NAMALWA (cell line): ENCODE measurements around the gene GGT7.
A peak's percentile ranks its signal among the peaks of the same experiment; 100 is the strongest.
"Not testable (repeated sequence)": the region's sequence is repeated elsewhere in the genome, so short reads cannot be mapped to it uniquely, and the experiment has no call there.

Source experiments
- DNase-seq: peaks from one replicate; pipeline ENCODE4 v3.0.0-alpha.2; 2015; ENCODE audit warnings: low spot score

The GGT7 gene, protein sequence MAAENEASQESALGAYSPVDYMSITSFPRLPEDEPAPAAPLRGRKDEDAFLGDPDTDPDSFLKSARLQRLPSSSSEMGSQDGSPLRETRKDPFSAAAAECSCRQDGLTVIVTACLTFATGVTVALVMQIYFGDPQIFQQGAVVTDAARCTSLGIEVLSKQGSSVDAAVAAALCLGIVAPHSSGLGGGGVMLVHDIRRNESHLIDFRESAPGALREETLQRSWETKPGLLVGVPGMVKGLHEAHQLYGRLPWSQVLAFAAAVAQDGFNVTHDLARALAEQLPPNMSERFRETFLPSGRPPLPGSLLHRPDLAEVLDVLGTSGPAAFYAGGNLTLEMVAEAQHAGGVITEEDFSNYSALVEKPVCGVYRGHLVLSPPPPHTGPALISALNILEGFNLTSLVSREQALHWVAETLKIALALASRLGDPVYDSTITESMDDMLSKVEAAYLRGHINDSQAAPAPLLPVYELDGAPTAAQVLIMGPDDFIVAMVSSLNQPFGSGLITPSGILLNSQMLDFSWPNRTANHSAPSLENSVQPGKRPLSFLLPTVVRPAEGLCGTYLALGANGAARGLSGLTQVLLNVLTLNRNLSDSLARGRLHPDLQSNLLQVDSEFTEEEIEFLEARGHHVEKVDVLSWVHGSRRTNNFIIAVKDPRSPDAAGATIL

DNA sequence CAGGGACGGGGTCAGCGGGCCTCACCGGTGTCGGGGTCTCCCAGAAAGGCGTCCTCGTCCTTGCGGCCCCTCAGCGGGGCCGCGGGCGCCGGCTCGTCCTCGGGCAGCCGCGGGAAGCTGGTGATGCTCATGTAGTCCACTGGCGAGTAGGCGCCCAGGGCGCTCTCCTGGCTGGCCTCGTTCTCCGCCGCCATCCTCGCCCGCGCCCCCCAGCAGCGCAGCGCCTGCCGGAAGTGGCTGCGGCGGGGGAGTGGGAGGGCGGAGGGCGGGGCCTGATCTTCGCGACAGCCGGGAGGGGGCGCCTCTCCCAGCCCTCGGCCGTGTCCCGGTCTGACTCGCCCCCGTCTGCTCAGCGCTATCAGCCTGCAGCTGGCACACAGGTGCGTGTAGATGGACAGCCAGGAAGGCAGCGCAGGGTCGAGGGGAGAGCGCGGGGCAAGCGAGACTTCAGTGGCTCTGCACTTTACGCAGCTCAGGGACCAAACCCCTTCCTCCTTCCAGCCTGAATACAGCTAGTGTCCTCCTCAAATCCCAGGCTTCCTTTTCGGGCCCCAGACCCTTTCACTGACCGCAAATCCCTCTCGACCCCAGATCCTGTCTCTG, at the start of gene GGT7:
Gene GGT7 (minus strand): TSS at position 235 of the 603 bp plus-strand sequence. CDS start 41 bp downstream, at position 194.
- DNase-seq = peak; percentile 83

GRCh38 chr20:34921436-34921835, 48.8 kb upstream of the GGT7 start:
- DNase-seq = no peak

DNA sequence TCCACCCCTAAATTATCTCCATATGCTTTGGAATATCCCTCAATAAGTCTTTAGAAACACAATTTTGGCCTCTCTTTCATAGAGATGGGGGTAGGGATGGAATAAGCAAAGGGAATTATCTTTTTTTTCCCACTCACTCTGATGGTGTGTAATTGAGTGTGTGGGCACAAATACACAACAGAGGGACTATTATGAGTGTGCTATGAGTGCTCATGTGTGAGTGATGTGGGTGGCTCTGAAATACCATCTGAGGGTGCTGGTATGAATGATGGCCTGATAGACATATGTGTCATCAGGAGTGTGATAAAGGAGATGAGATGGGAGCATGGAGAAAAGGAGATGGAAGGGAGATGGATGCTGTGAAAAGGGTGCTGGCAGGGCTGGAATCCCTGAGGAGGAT, 47.4 kb upstream of the GGT7 start:
- DNase-seq = no peak

DNA sequence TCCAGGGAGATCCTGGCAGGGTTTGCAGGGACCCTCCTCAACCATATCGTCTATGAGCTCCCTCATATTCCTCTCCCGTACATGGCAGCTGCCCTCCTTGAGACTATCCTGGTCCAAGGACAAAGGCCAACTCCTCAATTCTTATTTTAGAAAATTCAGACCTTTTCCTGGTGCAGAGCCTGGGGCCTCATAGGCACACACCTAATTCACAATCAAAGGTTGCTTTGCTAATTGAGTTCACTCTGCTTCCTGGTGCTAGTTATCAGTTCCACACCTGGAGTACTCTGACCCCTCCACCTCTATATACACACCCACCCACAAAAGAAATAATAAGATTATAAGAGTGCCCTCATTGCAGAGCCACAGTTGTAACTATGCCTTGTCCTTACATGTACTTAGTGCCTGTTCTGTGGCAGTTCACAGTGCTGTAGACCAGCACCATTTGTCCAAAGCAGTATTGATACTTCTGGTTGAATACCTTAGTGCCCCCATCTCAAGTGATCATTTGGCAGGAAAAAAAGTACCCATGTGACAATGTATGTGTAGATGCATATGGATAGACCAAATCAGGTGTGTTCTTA, 44.2 kb upstream of the GGT7 start:
- no peak for DNase-seq

- no peak for DNase-seq
Observed at GRCh38 chr20:34915749-34916455, 43.2 kb upstream of the GGT7 start.

- no peak for DNase-seq
Observed at GRCh38 chr20:34915131-34915530, 42.5 kb upstream of the GGT7 start.

DNA sequence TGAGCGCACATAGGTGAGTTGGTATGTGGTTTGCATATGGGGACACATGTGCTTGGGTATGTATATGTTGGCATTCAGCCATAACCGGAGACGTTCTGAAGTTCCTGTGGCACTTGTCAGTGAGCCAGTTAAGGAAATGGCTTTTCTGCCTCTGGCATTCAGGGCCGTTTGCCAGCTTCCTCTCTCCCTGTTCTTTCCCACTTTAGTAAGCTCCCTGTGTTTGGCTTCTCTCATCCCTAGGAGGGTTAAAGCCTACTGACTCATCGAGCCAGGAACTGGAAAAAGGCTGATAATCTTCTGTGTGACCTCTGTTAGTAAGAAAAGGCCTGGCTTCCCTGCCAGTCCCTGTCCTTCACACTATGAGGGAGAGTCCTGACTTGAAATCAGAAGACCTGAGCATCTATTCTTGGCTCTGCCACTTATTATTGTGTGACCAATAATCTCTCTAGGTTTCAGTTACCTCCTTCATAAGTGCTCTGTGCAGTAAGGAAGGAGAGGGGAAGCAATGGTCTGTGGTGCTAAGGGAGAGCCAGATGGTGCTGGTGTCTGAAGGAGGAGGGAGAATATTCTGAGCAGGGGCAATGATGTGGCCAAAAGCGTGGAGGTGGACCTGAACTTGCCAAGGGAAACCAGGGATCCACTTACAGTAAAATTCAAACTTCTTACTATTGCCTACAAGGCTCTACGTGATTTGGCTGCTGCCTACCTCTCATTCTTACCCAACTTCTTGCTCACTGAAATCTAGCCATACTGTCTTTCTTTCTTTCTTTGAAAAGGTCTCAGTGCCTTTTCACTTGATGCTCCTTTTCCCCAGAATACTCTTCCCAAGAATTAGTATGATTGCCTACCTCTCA, 35.2 kb upstream of the GGT7 start:
- DNase-seq = peak; percentile 18

DNA sequence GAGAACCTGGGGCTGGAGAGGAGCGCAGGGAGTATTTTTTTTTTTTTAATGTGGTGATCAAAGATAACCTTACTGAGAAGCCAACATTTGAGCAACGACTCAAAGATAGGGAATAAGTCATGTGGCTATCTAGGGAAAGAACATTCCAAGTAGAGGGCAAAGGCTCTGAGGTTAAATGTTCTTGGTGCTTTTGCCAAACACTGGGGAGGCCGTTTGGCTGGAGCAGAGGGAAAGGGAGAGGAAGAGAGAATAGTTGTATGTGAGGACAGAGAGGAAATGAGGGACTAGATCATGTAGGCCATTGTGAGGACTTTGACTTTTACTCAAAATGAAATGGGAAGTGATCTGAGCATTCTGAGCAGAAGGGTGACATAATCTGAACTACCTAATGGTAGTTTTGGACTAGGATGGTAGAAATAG, 31.6 kb upstream of the GGT7 start:
- no peak for DNase-seq

DNA sequence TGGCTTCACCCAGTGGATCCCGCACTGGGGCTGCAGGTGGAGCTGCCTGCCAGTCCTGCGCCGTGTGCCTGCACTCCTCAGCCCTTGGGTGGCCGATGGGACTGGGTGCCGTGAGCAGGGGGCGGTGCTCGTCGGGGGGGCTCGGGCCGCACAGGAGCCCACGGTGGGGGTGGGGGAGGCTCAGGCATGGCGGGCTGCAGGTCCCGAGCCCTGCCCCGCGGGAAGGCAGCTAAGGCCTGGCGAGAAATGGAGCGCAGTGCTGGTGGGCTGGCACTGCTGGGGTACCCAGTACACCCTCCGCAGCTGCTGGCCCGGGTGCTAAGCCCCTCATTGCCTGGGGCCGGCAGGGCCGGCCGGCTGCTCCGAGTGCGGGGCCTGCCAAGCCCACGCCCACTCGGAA, 26.1 kb upstream of the GGT7 start:
- not testable (repeated sequence) for DNase-seq

DNA sequence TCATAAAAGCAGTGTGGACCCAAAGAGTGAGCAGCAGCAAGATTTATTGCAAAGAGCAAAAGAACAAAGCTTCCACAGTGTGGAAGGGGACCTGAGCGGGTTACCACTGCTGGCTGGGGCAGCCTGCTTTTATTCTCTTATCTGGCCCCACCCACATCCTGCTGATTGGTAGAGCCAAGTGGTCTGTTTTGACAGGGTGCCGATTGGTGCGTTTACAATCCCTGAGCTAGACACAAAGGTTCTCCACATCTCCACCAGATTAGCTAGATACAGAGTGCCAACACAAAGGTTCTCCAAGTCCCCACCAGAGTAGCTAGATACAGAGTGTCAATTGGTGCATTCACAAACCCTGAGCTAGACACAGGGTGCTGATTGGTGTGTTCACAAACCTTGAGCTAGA, 25.5 kb upstream of the GGT7 start:
- not testable (repeated sequence) for DNase-seq

DNA sequence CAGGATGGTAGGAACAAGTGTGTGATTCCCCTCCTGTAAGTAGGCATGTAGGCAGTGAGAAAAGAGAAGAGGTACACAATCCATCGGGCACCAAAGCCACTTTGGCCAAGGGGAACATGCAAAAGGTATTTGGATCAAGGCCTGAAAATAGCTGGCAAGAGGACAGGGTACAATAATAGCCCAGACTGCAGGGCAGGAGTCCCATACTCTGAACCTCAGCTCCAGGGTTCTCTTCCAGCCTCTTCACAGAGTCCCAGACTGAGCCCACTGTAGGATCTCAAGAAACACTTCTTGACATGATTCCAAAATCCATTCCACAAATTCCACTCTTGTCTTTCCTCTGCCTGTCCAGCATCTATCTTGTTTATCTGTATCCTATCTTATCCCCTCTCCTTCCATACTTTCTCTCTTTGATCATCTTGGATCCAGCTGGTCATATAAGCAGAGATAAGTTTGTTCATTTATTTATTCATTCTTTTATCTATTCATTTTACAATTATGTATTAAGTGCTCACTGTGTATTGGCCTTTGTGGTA, 23.5 kb upstream of the GGT7 start:
- no peak for DNase-seq

GRCh38 chr20:34895465-34895864, 22.8 kb upstream of the GGT7 start:
- DNase-seq = no peak

- DNase-seq = no peak
Observed at GRCh38 chr20:34894723-34895122, 22.1 kb upstream of the GGT7 start.

DNA sequence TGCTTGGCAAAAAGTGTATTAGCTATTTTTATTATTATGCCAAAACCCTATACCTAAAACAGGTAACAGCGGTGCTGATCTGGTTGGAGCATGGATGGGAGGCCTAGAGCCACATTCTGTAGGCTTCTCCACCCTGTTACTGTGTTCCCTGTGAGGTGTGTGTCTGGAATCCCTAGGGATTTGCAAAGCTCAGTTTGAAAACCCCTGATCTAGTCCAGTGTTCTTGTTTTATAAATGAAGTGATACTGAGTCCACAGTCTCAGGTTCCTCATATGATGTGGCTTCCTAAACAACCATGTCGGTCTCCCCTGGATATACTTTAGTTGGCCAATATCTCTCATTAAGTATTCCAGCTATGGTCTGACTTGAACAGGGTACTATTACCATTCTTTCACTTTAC, 20.0 kb upstream of the GGT7 start:
- DNase-seq = no peak

- DNase-seq = no peak
Observed at GRCh38 chr20:34891166-34892062, 18.8 kb upstream of the GGT7 start.

- DNase-seq = no peak
Observed at GRCh38 chr20:34888468-34888867, 15.8 kb upstream of the GGT7 start.

- no peak for DNase-seq
Observed at GRCh38 chr20:34887023-34887422, 14.4 kb upstream of the GGT7 start.

GRCh38 chr20:34886122-34886521, 13.5 kb upstream of the GGT7 start:
- DNase-seq = no peak

DNA sequence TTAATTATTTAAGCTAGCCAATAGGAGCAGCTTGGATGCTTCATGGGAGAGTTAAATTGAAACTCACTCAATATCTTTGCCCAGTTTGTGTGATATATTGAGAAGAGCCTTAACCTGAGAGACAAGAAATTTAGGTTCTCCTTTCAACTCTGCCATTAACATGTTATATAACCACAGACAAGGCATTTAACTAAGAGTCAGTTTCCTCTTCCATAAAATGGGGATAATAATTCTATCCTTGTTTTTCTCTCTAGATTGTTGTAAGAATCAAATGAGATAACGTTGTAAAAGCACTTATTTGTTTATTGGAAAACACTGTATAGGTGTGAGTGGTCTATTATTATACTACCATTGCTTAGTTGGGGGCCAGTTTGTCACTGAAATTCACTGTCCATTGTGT, 11.6 kb upstream of the GGT7 start:
- DNase-seq = no peak

DNA sequence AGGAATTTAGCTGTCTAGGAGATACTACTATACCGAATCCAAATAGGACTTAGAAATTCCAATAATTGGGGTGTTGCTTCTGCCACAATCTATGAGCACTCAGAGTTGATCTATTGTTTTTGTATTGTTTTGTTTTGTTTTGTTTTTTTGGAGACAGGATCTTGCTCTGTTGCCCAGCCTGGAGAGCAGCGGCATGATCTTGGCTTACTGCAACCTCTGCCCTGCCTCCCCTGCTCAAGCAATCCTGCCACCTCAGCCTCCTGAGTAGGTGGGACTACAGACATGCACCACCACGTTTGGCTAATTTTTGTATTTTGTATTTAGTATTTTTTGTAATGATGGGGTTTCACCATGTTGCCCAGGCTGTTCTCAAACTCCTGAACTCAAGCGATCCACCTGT, 11.2 kb upstream of the GGT7 start:
- DNase-seq = no peak
